Chondrocyte (in vitro differentiated cells): ENCODE results near the gene PLIN5. TPM values are rescaled to one million over a fixed set of nuclear protein-coding genes. Genes with fewer than 3 reads are reported as not detected.

Source experiments
- DNase-seq: peaks from one replicate; pipeline ENCODE4 v3.0.0; 2021; ENCODE audit warnings: mixed read lengths, low spot score
- H3K27ac Mint-ChIP-seq: one replicate; pipeline ENCODE4 v1.8.0; 2021; ENCODE audit warnings: mild to moderate bottlenecking, moderate library complexity, mixed read lengths; ENCODE audit not compliant: unreplicated experiment
- H3K27me3 Mint-ChIP-seq: 2 replicates; pipeline ENCODE4 v1.8.0; 2021; ENCODE audit warnings: low read depth, mixed read lengths
- H3K36me3 Mint-ChIP-seq: 2 replicates; pipeline ENCODE4 v1.8.0; 2021; ENCODE audit warnings: low read depth, mixed read lengths
- H3K4me1 Mint-ChIP-seq: 2 replicates; pipeline ENCODE4 v1.8.0; 2021; ENCODE audit warnings: low read depth, mild to moderate bottlenecking, mixed read lengths
- H3K4me3 Mint-ChIP-seq: one replicate; pipeline ENCODE4 v1.8.0; 2021; ENCODE audit warnings: mild to moderate bottlenecking, moderate library complexity, mixed read lengths; ENCODE audit not compliant: unreplicated experiment
- H3K9me3 Mint-ChIP-seq: 2 replicates; pipeline ENCODE4 v1.8.0; 2021; ENCODE audit warnings: low read depth, mixed read lengths
- total RNA-seq: library from RNA; stranded (reverse); gene quantifications from 3 replicates; pipeline ENCODE4 v1.2.1, GENCODE V29; 2021
- TF ChIP-seq, protein P1 (sequence below): fragments of 200-600 bp; sonication (generic); IDR thresholded peaks from 2 replicates; pipeline ENCODE4 v1.5.0; 2021; ENCODE audit warnings: antibody characterized with exemption, mild to moderate bottlenecking, moderate library complexity

The PLIN5 gene
- total RNA-seq, 1 donor from 2014 or later: not detected

DNA sequence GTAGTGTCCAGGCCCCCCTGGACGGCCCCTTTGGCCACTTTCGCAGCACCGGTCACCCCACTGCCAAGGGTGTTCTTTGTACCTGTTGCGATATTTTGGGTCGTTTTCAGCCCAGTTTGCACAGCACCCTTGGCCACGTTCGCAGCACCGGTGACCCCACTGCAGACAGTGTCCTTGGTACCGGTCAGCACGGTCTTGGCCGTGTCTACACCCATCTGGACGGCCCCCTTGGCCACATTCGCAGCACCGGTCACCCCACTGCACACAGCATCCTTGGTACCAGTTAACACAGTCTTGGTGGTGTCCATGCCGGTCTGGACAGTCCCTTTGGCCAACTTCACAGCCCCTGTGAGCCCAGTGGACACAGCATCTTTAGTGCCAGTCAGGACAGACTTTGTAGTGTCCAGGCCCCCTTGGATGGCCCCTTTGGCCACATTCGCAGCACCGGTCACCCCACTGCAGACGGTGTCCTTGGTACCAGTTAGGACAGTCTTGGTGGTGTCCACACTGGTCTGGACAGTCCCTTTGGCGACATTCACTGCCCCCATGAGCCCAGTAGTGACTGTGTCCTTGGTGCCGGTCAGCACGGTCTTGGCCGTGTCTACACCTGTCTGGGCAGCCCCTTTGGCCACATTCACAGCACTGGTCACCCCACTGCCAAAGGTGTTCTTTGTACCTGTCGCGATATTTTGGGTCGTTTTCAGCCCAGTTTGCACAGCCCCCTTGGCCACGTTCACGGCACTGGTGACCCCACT lies 23.5 kb downstream of the PLIN5 start:
- Mint-ChIP-seq H3K27me3 (no peaks in the 10 kb centered on the region), H3K27ac (no peak overlapping the region), H3K4me1 (peaks cover 3% of the 10 kb centered on the region), H3K9me3 (no peaks in the 10 kb centered on the region), H3K36me3 (no peaks in the 10 kb centered on the region), H3K4me3 (no peak overlapping the region)
- TF ChIP-seq, protein P1, sequence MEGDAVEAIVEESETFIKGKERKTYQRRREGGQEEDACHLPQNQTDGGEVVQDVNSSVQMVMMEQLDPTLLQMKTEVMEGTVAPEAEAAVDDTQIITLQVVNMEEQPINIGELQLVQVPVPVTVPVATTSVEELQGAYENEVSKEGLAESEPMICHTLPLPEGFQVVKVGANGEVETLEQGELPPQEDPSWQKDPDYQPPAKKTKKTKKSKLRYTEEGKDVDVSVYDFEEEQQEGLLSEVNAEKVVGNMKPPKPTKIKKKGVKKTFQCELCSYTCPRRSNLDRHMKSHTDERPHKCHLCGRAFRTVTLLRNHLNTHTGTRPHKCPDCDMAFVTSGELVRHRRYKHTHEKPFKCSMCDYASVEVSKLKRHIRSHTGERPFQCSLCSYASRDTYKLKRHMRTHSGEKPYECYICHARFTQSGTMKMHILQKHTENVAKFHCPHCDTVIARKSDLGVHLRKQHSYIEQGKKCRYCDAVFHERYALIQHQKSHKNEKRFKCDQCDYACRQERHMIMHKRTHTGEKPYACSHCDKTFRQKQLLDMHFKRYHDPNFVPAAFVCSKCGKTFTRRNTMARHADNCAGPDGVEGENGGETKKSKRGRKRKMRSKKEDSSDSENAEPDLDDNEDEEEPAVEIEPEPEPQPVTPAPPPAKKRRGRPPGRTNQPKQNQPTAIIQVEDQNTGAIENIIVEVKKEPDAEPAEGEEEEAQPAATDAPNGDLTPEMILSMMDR: no peak
- no peak for DNase-seq

DNA sequence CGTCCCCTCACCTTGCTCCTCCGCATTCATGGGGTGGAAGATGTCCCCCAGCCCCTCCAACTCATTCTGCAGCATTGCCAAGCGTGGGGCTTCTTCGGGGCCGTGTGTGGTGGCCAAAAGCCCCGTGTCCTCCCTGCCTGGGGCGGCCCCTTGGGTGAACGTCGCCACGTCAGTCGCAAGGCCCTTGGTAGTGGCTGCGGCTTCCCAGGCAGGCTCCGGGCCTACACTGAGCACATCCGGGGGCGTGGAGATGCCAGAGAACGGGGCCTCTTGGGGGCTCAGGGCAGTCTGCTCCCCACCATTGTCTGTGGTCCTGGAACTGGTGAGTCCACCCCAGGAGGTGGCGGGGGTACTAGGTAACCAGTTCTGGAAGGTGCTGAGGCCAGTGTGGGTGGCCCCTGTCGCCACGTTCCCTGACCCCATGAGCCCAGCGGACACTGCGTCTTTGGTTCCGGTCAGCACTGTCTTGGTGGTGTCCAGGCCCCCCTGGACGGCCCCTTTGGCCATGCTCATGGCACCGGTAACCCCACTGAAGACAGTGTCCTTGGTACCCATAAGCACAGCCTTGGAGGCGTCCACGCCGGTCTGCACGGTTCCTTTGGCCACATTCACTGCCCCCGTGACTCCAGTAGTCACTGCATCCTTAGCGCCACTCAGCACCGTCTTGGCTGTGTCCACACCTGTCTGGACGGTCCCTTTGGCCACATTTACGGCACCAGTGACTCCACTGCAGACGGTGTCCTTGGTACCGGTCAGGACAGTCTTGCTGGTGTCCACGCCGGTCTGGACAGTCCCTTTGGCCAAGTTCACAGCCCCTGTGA lies 24.4 kb downstream of the PLIN5 start:
- H3K36me3 Mint-ChIP-seq: peaks cover 4% of the 10 kb centered on the region
- H3K4me3 Mint-ChIP-seq: no peak overlapping the region
- H3K4me1 Mint-ChIP-seq: peaks cover 7% of the 10 kb centered on the region
- DNase-seq: no peak
- H3K27me3 Mint-ChIP-seq: no peaks in the 10 kb centered on the region
- TF ChIP-seq, protein P1: no peak
- no peak overlapping the region for H3K27ac Mint-ChIP-seq
- H3K9me3 Mint-ChIP-seq: no peaks in the 10 kb centered on the region

DNA sequence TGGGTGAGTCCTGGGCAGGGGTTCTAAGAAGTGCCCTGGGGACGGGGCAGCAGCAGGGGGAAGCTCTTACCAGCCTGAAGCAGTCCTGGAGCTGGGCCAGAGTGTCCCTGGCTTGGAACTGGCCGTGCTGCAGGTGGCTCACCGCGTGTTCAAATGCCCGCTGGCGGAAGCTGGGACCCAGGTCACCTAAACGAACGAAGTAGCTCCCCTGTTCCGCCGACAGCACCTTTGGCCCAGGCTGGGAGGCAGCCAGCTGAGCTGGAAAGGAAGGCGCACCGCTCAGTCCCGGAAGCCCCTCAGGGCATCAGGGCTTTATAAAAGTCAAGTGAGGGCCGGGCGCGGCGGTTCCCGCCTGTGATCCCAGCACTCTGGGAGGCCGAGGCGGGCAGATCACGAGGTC lies 26.3 kb downstream of the PLIN5 start:
- Mint-ChIP-seq H3K4me1 (peaks cover 7% of the 10 kb centered on the region), H3K36me3 (peaks cover 5% of the 10 kb centered on the region), H3K4me3 (no peak overlapping the region), H3K27me3 (no peaks in the 10 kb centered on the region), H3K27ac (no peak overlapping the region), H3K9me3 (no peaks in the 10 kb centered on the region)
- TF ChIP-seq, protein P1: no peak
- no peak for DNase-seq

DNA sequence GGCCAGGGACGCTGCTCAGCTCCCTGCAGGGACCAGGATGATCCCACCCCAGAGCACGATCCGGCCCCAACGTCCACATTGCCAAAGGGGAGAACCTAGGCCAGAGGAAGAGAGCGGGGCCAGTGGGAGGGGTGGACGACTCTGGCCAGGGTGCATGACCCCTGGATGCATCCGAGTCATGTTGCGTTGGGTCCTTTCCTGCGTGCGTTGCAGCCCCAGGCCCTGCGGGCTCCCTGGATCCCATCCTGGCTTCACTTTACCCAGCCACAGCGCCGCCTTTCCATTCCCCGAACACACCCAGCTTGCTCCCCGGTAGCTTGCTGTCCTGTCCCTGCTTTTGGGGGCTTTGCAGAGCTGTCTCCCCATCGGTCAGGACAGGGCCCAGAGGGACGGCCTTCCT lies 27.2 kb downstream of the PLIN5 start:
- Mint-ChIP-seq H3K36me3 (peaks cover 5% of the 10 kb centered on the region), H3K27me3 (no peaks in the 10 kb centered on the region), H3K4me3 (no peak overlapping the region), H3K9me3 (no peaks in the 10 kb centered on the region), H3K27ac (no peak overlapping the region), H3K4me1 (peaks cover 7% of the 10 kb centered on the region)
- TF ChIP-seq, protein P1: no peak
- no peak for DNase-seq

DNA sequence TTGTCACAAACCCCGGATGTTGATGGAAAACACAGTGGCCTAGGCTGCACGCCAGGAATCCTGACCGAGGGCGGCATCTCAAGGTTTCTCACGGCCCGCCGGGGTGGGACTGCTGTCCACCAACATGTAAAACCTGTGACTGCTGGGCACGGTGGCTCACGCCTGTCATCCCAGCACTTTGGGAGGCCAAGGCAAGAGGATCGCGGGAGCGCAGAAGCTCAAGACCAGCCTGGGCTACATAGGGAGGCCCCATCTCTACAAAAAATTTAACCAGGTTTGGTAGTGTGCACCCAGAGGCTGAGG lies 27.9 kb downstream of the PLIN5 start:
- Mint-ChIP-seq H3K36me3 (peaks cover 5% of the 10 kb centered on the region), H3K9me3 (no peaks in the 10 kb centered on the region), H3K4me1 (peaks cover 7% of the 10 kb centered on the region), H3K4me3 (no peak overlapping the region), H3K27ac (no peak overlapping the region), H3K27me3 (no peaks in the 10 kb centered on the region)
- TF ChIP-seq, protein P1: no peak
- no peak for DNase-seq
